Measurements from ENCODE around the gene NOL3.

Gene NOL3

DNA sequence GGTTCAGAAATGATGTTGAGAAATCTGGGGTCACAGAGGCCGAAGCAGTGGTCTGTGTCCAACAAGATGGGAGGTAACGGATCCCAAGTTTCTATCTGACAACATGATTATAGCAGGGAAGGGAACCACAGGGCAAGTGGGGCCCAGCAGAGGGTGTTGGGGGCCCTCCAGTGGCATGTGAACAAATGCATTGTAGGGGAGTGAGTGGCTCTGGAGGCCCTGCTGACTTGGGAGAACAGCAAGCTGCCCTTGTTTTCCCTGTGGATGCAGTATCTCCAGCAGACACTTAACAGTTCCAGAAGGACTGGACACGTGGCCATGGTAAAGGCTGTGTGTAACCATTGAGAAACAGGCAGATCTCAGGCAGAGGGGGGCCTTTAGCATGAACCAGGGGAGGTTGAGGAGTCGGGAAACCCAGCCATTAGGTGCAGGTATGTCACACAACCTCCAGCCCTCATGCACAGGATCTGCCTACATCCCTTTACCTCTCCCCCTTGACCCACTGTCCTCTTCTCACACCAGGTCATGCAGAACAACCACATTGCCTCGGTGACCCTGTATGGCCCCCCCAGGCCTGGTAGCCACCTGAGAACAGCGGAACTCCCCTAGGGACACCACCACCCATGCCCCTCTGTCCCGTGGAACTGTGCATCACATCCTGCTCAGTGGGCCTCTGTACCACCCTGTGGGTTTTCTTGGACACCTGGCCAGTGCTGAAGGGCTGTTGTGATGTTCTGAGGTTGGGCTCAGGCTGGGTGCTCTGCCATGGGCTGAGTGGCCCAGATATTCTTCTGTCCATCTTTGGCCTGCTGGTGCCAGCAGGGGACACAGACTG, 23.6 kb upstream of the NOL3 start:
- no peaks in the 10 kb centered on the region for H3K9me3 ChIP-seq (ENCODE audit: severe bottlenecking)
- no peaks in the 10 kb centered on the region for H3K4me1 ChIP-seq (ENCODE audit: insufficient read depth, poor library complexity, severe bottlenecking)
- TF ChIP-seq, protein P1, sequence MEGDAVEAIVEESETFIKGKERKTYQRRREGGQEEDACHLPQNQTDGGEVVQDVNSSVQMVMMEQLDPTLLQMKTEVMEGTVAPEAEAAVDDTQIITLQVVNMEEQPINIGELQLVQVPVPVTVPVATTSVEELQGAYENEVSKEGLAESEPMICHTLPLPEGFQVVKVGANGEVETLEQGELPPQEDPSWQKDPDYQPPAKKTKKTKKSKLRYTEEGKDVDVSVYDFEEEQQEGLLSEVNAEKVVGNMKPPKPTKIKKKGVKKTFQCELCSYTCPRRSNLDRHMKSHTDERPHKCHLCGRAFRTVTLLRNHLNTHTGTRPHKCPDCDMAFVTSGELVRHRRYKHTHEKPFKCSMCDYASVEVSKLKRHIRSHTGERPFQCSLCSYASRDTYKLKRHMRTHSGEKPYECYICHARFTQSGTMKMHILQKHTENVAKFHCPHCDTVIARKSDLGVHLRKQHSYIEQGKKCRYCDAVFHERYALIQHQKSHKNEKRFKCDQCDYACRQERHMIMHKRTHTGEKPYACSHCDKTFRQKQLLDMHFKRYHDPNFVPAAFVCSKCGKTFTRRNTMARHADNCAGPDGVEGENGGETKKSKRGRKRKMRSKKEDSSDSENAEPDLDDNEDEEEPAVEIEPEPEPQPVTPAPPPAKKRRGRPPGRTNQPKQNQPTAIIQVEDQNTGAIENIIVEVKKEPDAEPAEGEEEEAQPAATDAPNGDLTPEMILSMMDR (IDR thresholded peaks at IDR 0.05; ENCODE audit: poor library complexity, severe bottlenecking): no peak
- ATAC-seq (ENCODE audit: low read depth) (no peak), DNase-seq (ENCODE audit: low spot score) (no peak)
- no peak overlapping the region for H3K4me3 ChIP-seq (ENCODE audit: severe bottlenecking)
- H3K27ac ChIP-seq (ENCODE audit: poor library complexity, severe bottlenecking): no peak overlapping the region
- H3K36me3 ChIP-seq (ENCODE audit: low read depth): peaks cover 59% of the 10 kb centered on the region
- H3K27me3 ChIP-seq (ENCODE audit: insufficient read depth, poor library complexity, severe bottlenecking): no peaks in the 10 kb centered on the region

DNA sequence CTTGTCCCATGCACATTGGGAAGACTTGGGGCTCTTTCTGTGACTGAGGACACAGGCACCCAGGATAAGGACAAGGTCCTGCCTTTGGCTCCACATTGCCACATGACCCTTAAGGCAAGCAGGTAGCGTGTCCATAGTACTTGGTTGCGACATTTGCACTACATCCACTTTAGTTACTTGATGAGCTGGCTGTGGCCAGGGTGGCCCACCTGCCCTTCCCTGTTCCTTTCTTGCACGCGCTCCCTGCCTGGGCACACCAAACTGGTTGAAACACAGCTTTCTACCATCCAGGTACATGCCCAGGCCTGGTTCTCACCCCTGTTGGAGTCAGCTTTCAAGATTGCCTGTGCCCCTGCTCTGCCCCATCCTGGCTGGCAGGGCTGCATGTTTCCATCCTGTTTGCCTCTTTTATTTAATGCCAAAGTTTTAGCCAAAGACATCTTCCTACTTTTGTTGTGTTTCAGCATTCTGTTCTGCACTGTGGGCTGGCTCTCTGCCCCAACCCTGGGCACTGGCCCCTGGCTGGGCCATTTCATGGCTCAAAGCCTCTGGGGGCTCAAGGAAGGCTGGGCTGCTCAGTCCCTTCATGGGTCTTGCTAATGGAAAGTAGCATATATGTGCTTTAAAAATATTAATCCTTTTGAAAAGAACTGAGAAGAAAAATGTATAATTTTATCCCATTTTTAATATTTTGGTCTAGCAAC, 22.7 kb upstream of the NOL3 start:
- Histone ChIP-seq H3K4me3 (ENCODE audit: severe bottlenecking) (no peak overlapping the region), H3K27me3 (ENCODE audit: insufficient read depth, poor library complexity, severe bottlenecking) (no peaks in the 10 kb centered on the region), H3K4me1 (ENCODE audit: insufficient read depth, poor library complexity, severe bottlenecking) (no peaks in the 10 kb centered on the region), H3K9me3 (ENCODE audit: severe bottlenecking) (no peaks in the 10 kb centered on the region), H3K27ac (ENCODE audit: poor library complexity, severe bottlenecking) (peak overlapping the region; percentile 9), H3K36me3 (ENCODE audit: low read depth) (peaks cover 50% of the 10 kb centered on the region)
- TF ChIP-seq, protein P1 (IDR thresholded peaks at IDR 0.05; ENCODE audit: poor library complexity, severe bottlenecking): no peak
- ATAC-seq (ENCODE audit: low read depth): no peak
- DNase-seq (ENCODE audit: low spot score): no peak

DNA sequence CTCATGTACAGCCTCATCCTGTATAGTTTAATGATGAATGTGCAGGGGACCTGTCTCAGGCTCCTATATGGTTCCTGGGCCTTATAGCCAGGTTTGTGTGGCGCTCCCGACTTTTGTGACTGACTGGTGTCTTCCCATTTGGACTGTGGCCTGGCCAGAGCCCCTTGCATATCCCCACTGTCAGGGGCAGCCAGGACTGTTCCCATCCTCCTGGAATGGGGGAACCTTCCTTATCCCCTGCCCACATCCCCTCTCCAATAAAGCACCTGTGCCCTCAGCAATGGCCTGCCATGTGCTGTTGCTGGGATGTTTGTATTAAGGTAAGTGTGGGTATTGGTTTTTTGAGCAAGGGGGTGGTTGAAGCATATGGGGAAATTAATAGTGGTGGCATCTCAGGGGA, 22.1 kb upstream of the NOL3 start:
- no peaks in the 10 kb centered on the region for H3K9me3 ChIP-seq (ENCODE audit: severe bottlenecking)
- H3K4me1 ChIP-seq (ENCODE audit: insufficient read depth, poor library complexity, severe bottlenecking): no peaks in the 10 kb centered on the region
- ATAC-seq (ENCODE audit: low read depth) (no peak), DNase-seq (ENCODE audit: low spot score) (no peak)
- TF ChIP-seq, protein P1 (IDR thresholded peaks at IDR 0.05; ENCODE audit: poor library complexity, severe bottlenecking): no peak
- H3K27ac ChIP-seq (ENCODE audit: poor library complexity, severe bottlenecking): peak overlapping the region; percentile 9
- peaks cover 44% of the 10 kb centered on the region for H3K36me3 ChIP-seq (ENCODE audit: low read depth)
- no peaks in the 10 kb centered on the region for H3K27me3 ChIP-seq (ENCODE audit: insufficient read depth, poor library complexity, severe bottlenecking)
- no peak overlapping the region for H3K4me3 ChIP-seq (ENCODE audit: severe bottlenecking)

DNA sequence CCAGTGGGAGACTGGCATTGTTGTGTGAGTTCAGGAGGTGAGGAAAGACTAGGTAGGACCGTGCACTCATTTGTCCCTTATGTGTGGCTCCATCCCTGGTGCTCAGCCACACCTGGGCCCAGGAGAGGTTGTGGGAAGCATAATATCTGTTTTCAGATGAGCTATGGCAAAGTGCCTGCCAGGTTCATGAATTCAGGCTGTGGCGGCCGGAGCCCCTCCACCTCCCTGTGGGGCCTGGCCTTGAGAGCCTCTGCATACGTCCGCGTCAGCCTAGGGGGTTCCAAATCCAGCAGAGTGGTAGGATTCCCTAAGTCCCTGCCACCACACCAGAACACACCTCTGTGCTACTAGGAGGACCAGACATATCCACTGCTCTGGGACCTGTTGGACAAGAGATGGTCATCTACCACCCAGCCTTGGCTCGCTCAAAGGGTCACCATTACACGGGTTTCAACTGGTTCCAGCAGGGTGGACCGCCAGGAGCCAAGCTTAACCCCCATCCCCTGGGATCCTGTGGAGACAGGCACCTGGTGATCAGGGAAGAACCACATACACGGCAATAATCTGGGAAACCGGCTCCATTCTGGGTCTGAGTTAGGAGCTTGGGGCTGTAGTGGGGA, 21.6 kb upstream of the NOL3 start:
- H3K4me1 ChIP-seq (ENCODE audit: insufficient read depth, poor library complexity, severe bottlenecking): no peaks in the 10 kb centered on the region
- H3K27ac ChIP-seq (ENCODE audit: poor library complexity, severe bottlenecking): no peak overlapping the region
- DNase-seq (ENCODE audit: low spot score) (no peak), ATAC-seq (ENCODE audit: low read depth) (no peak)
- H3K4me3 ChIP-seq (ENCODE audit: severe bottlenecking): no peak overlapping the region
- H3K27me3 ChIP-seq (ENCODE audit: insufficient read depth, poor library complexity, severe bottlenecking): no peaks in the 10 kb centered on the region
- H3K36me3 ChIP-seq (ENCODE audit: low read depth): peaks cover 39% of the 10 kb centered on the region
- TF ChIP-seq, protein P1 (IDR thresholded peaks at IDR 0.05; ENCODE audit: poor library complexity, severe bottlenecking): no peak
- no peaks in the 10 kb centered on the region for H3K9me3 ChIP-seq (ENCODE audit: severe bottlenecking)

All from RWPE2 (cell line).